Nucleus accumbens (tissue), 56 donors: ENCODE data around the gene DLGAP1.
A peak's percentile ranks its signal among the peaks of the same experiment; 100 is the strongest.

Experiments
- DNase-seq, 56 donors: peaks; one replicate each; lab custom pipeline; 2025; lab: John Stamatoyannopoulos, UW

The DLGAP1 gene

GRCh38 chr18:4198956-4199355, 256.2 kb downstream of the DLGAP1 start:
- peak in 2 of 56 donors; percentile 3 to 5 for DNase-seq

- no peak for DNase-seq
These were observed 258.8 kb downstream of the DLGAP1 start for GRCh38 chr18:4196351-4196750.

GRCh38 chr18:4193086-4193485, 262.0 kb downstream of the DLGAP1 start:
- no peak for DNase-seq

- no peak for DNase-seq
These were observed 273.1 kb downstream of the DLGAP1 start for GRCh38 chr18:4181882-4182568.

- no peak for DNase-seq
These were observed 274.0 kb downstream of the DLGAP1 start for GRCh38 chr18:4181086-4181485.

- DNase-seq, result peak in 26 of 56 donors; percentile 3 to 73 (median 18)
These were observed 282.7 kb downstream of the DLGAP1 start for GRCh38 chr18:4172196-4173100.

- no peak for DNase-seq
These were observed 297.8 kb downstream of the DLGAP1 start for GRCh38 chr18:4157352-4157751.

GRCh38 chr18:4146797-4147196, 308.3 kb downstream of the DLGAP1 start:
- DNase-seq, result no peak

- DNase-seq, result no peak
These were observed 310.9 kb downstream of the DLGAP1 start for GRCh38 chr18:4144201-4144600.

- DNase-seq, result no peak
These were observed 311.5 kb downstream of the DLGAP1 start for GRCh38 chr18:4143585-4143984.

GRCh38 chr18:4142876-4143275, 312.2 kb downstream of the DLGAP1 start:
- DNase-seq, result no peak

- no peak for DNase-seq
These were observed 320.4 kb downstream of the DLGAP1 start for GRCh38 chr18:4134700-4135099.

- peak in 1 of 56 donors; percentile 19 for DNase-seq
These were observed 324.1 kb downstream of the DLGAP1 start for GRCh38 chr18:4130734-4131719.

GRCh38 chr18:4126939-4127338, 328.2 kb downstream of the DLGAP1 start:
- no peak for DNase-seq

- no peak for DNase-seq
These were observed 329.4 kb downstream of the DLGAP1 start for GRCh38 chr18:4125627-4126230.

GRCh38 chr18:4125224-4125623, 329.9 kb downstream of the DLGAP1 start:
- peak in 1 of 56 donors; percentile 45 for DNase-seq

GRCh38 chr18:4119813-4120212, 335.3 kb downstream of the DLGAP1 start:
- DNase-seq, result no peak

- DNase-seq, result no peak
These were observed 335.9 kb downstream of the DLGAP1 start for GRCh38 chr18:4119127-4119648.

GRCh38 chr18:4108016-4108415, 347.1 kb downstream of the DLGAP1 start:
- DNase-seq, result no peak

GRCh38 chr18:4107049-4107467, 348.0 kb downstream of the DLGAP1 start:
- peak in 6 of 56 donors; percentile 5 to 37 (median 14) for DNase-seq
